ENCODE measurements around the gene PIERCE2. TPM values are rescaled to one million over a fixed set of nuclear protein-coding genes. Genes with fewer than 3 reads are reported as not detected.

PIERCE2 gene
- total and polyA plus RNA-seq, 2 donors (not counting 3 experiments of a cell fraction or from before 2014, with no cell fraction given), result 1.4 to 2.3 TPM

- CTCF ChIA-PET, result no interaction called here
- no peak for TF ChIP-seq POLR2AphosphoS5 (IDR thresholded peaks at IDR 0.05; ENCODE audit: insufficient read depth, low read depth, low read length)
- no peak for TF ChIP-seq POLR2A (IDR thresholded peaks at IDR 0.05; ENCODE audit: low read depth, low read length)
- TF ChIP-seq MYC (IDR thresholded peaks at IDR 0.05; ENCODE audit: low read depth, low read length), result no peak
- TF ChIP-seq MAX (IDR thresholded peaks at IDR 0.05; ENCODE audit: insufficient read depth, insufficient read length), result no peak
- TF ChIP-seq FOS (IDR thresholded peaks at IDR 0.05; ENCODE audit: borderline replicate concordance, insufficient read depth, low read length), result no peak
- no peak for TF ChIP-seq CTCF (IDR thresholded peaks at IDR 0.05; ENCODE audit: extremely low read depth in 1 of 2, insufficient read depth in 1 of 2, low read depth in 1 of 2, low read length in 2 of 2)
- no peak for TF ChIP-seq JUN (IDR thresholded peaks at IDR 0.05; ENCODE audit: borderline replicate concordance, insufficient read depth, insufficient read length, low read depth)
- no peak for TF ChIP-seq EZH2 (IDR thresholded peaks at IDR 0.05; ENCODE audit: borderline replicate concordance, low read depth, low read length, severe bottlenecking)
- no peak for TF ChIP-seq GATA2 (IDR thresholded peaks at IDR 0.05; ENCODE audit: insufficient read depth, insufficient read length, low read depth, low read length)
- FAIRE-seq (no peak), DNase-seq (ENCODE audit: low read depth, low spot score) (no peak)
- Histone ChIP-seq H3K27ac (ENCODE audit: insufficient read depth, low read depth, low read length) (no peak overlapping the region), H4K20me1 (replicated peaks; ENCODE audit: control insufficient read depth, extremely low read depth, insufficient read depth, low read length) (no peaks in the 10 kb centered on the region), H3K9me3 (replicated peaks; ENCODE audit: control insufficient read depth, insufficient read depth, low read length) (no peaks in the 10 kb centered on the region), H3K79me2 (ENCODE audit: control insufficient read depth, insufficient read depth, low read length) (no peaks in the 10 kb centered on the region), H3K4me1 (ENCODE audit: control insufficient read depth, extremely low read depth, insufficient read depth, low read length) (no peaks in the 10 kb centered on the region), H3K4me2 (ENCODE audit: insufficient read depth, low read length) (no peak overlapping the region), H2AFZ (ENCODE audit: low read depth, low read length) (no peak overlapping the region), H3K9ac (replicated peaks; ENCODE audit: extremely low read depth, insufficient read depth, low read length) (no peak overlapping the region), H3K4me3 (replicated peaks in 1 of 3; ENCODE audit: insufficient read depth in 1 of 3, low read depth in 1 of 3, low read length in 3 of 3) (no peak overlapping the region), H3K27me3 (ENCODE audit: control insufficient read depth in 2 of 2, insufficient read depth in 2 of 2, low read length in 2 of 2) (no peaks in the 10 kb centered on the region), H3K9me1 (replicated peaks; ENCODE audit: control insufficient read depth, extremely low read depth, insufficient read depth, low read length) (no peaks in the 10 kb centered on the region), H3K36me3 (ENCODE audit: control insufficient read depth in 2 of 2, extremely low read depth in 1 of 2, insufficient read depth in 2 of 2, low read length in 2 of 2) (peaks cover 2 to 5% of the 10 kb centered on the region in 2 experiments)
- BruUV-seq (replicated peaks), result no TSS peak
- POLR2A ChIA-PET, result no interaction called here
- dilution Hi-C loops (cut with MboI; ENCODE audit: extremely low pct_ligation_motif_present, low sequenced_read_pairs) (no loop called here), intact Hi-C loops (cut with micrococcal nuclease) (no loop called here)
These were observed 21.3 kb upstream of the PIERCE2 start for GRCh38 chr15:55387027-55387426.
